Myocyte (in vitro differentiated cells): ENCODE results near the gene ARHGEF38. TPM values are rescaled to one million over a fixed set of nuclear protein-coding genes. Genes with fewer than 3 reads are reported as not detected.
A peak's percentile ranks its signal among the peaks of the same experiment; 100 is the strongest.
"Not testable (repeated sequence)": the region's sequence is repeated elsewhere in the genome, so short reads cannot be mapped to it uniquely, and the experiment has no call there.

Experiments
- DNase-seq: peaks from one replicate; pipeline ENCODE4 v3.0.0-alpha.2; 2012; ENCODE audit warnings: low read depth
- total RNA-seq: library from RNA; depleted of rRNA; stranded (reverse); fragments of >200 nt; gene quantifications from 2 replicates; pipeline ENCODE4 v1.2.3, GENCODE V29; 2014

Gene ARHGEF38
- total RNA-seq, 1 donor from 2014 or later = 0.13 TPM

GRCh38 chr4:105607876-105608275, 55.5 kb downstream of the ARHGEF38 start:
- DNase-seq = no peak

- DNase-seq = not testable (repeated sequence)
Measured at GRCh38 chr4:105609819-105610218, 57.4 kb downstream of the ARHGEF38 start.

GRCh38 chr4:105613306-105613705, 60.9 kb downstream of the ARHGEF38 start:
- no peak for DNase-seq

GRCh38 chr4:105619188-105619931, 66.9 kb downstream of the ARHGEF38 start:
- DNase-seq = peak; percentile 15

- DNase-seq = peak; percentile 90
Measured at GRCh38 chr4:105620640-105621323, 68.4 kb downstream of the ARHGEF38 start.

- DNase-seq = peak; percentile 64
Measured at GRCh38 chr4:105622269-105622668, 69.8 kb downstream of the ARHGEF38 start.

- DNase-seq = no peak
Measured at GRCh38 chr4:105623099-105623498, 70.7 kb downstream of the ARHGEF38 start.

- DNase-seq = peak; percentile 99
Measured at GRCh38 chr4:105624530-105624929, 72.1 kb downstream of the ARHGEF38 start.

GRCh38 chr4:105625214-105625613, 72.8 kb downstream of the ARHGEF38 start:
- peak; percentile 18 for DNase-seq

GRCh38 chr4:105626846-105627245, 74.4 kb downstream of the ARHGEF38 start:
- DNase-seq = no peak

GRCh38 chr4:105627620-105628019, 75.2 kb downstream of the ARHGEF38 start:
- no peak for DNase-seq

- DNase-seq = no peak
Measured at GRCh38 chr4:105630670-105631655, 78.5 kb downstream of the ARHGEF38 start.

GRCh38 chr4:105631818-105632400, 79.5 kb downstream of the ARHGEF38 start:
- DNase-seq = no peak

- DNase-seq = no peak
Measured at GRCh38 chr4:105632599-105632998, 80.2 kb downstream of the ARHGEF38 start.

- peak; percentile 25 for DNase-seq
Measured at GRCh38 chr4:105633241-105633640, 80.8 kb downstream of the ARHGEF38 start.

GRCh38 chr4:105634402-105635080, 82.1 kb downstream of the ARHGEF38 start:
- DNase-seq = peak; percentile 22

GRCh38 chr4:105637408-105638176, 85.2 kb downstream of the ARHGEF38 start:
- DNase-seq = peak; percentile 44

- no peak for DNase-seq
Measured at GRCh38 chr4:105641845-105642244, 89.4 kb downstream of the ARHGEF38 start.

GRCh38 chr4:105644257-105644656, 91.8 kb downstream of the ARHGEF38 start:
- DNase-seq = no peak

GRCh38 chr4:105645440-105645839, 93.0 kb downstream of the ARHGEF38 start:
- no peak for DNase-seq
